ENCODE data around the gene INS.

The INS gene

DNA sequence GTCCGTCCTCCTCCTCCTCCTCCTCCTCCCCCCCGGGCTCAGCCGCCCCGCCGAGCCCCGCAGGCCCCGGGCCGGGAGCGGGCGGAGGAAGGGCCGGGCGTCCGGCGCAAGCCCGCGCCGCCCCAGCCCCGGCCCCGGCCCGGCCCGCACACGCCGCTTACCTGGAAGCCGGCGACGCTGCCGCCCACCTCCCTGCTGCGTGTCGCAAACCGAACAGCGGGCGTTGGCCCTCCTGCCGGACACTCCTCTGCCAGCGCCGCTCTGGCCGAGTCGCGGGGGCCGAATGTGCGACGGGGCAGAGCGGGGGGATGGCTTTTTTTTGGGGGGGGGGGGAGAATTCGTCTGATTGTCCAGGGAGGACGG lies 23.0 kb downstream of the INS start:
- no peak for DNase-seq (ENCODE audit: low read depth)
- H3K4me3 ChIP-seq (replicated peaks; ENCODE audit: low read depth, low read length) = no peak overlapping the region
- no peak for TF ChIP-seq CTCF (IDR thresholded peaks at IDR 0.05; ENCODE audit: low read length, missing control alignments)

DNA sequence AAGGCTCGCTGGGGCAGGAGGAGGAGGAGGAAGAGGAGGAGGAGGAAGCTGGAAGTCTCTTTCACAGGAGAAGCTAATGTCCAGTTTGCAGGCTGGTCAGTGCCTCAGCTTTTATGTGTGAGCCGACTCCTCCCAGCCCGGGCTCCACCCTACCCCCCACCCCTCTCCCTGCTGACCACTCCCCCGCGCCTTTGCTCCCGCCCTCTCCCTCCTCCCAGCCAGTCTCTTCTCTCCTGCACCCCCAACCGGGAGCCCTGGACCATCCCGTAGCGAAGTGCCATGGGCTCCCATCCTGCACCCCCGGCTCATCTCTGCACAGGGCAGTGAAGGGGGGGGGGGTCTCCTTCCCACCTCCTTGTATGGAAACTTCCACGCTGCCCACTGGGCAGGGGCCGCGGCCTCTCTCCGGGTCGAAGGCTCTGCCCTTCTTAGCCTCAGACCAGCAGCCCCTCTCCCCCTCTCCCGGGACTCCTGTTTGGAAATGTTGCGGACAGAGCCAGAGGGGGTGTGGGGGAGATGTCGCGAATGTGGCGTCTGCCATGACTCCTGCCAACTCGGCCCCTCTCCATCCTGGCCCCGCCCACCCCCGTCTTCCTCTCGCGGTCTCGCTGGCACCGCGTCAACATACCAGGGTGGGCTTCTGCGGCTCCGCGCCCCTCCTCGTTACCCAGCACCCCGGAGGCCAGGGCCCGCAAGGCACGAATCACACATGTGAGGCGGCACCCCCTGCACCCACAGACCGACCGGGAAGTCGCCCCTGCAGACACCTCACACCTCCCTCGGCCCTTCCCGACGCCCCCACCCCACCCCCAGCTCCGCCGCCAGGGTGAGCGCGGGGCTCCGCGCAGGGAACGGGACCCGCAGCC lies 23.6 kb downstream of the INS start:
- no peak overlapping the region for H3K4me3 ChIP-seq (replicated peaks; ENCODE audit: low read depth, low read length)

DNA sequence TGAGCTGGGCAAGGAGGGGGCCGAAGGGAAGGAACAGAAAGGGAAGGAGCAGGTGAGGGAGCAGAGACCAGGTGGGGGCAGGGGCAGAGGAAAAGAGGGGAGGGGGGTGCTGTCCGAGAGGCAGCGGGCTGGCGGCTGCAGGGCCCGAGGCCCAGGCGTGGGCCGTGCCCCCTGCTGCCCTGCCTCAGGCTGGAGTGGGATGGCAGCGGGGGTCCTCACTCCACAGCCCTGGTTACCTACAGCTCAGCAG lies 24.1 kb downstream of the INS start:
- TF ChIP-seq CTCF (IDR thresholded peaks at IDR 0.05; ENCODE audit: low read length, missing control alignments) = no peak
- no peak for DNase-seq (ENCODE audit: low read depth)
- H3K4me3 ChIP-seq (replicated peaks; ENCODE audit: low read depth, low read length) = no peak overlapping the region

More for the DNA sequence above, 23.6 kb downstream of the INS start:
- TF ChIP-seq CTCF (IDR thresholded peaks at IDR 0.05; ENCODE audit: low read length, missing control alignments) = no peak
- DNase-seq (ENCODE audit: low read depth) = peak; percentile 46

DNA sequence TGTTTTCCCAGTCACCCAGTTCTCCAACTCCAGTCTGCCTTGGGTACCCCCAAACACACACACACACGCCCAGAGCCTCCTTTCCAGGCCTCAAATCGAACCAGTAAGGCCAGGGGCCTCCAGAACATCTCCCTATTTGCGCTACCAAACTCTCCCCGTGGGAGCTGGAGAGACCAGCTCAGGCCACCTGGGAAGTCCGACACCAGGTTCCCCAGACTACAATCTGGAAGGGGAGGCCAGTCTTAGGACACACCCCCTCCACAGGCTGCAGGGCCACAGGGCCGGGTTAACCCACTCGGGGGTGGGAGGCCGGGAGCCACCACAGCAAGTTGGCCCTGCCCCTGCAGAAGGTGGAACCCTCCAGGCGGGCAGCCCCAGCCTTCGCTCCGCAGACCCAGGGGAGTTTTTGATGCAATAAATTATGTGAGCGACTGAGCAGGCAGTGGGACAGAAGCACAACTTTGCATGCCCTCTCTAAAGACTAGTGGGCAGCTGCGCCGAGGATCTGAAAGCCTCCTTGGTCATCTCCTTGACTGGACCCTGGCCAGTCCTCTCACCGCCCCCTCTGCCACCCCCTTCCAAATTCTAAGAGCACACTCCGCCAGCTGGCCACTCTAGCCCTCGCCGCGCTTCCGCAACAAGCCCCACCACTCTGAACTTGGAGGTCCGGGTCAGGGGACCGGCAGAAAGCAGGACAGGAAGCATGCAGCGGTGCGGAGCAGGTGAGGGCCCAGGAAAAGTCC lies 24.6 kb downstream of the INS start:
- no peak overlapping the region for H3K4me3 ChIP-seq (replicated peaks; ENCODE audit: low read depth, low read length)
- TF ChIP-seq CTCF (IDR thresholded peaks at IDR 0.05; ENCODE audit: low read length, missing control alignments) = no peak
- DNase-seq (ENCODE audit: low read depth) = no peak

DNA sequence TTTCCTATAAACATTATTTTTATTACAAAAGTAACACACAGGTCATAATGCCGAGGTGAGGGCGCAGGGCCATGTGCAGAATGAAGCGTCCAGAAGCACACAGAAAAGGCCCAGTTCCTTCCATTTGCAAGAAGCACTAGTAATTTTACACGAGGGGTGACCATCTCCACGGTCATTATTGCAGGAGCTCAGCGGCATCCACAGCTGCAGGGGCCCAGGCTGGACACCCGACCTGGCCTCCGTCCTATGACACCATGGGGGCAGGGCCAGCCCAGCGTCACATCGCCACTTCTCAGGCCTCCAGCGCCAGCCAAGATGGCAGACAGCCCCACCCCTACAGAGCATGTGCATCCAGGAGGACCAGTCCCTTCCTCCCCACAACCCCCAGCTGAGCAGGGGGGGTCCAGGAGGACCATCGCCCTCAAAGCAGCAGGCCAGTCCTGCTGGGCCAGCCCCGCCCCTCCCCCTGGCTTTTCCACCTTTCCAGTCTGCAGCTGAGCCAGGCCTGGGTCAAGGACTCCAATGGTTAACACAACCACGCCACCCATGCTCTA lies 25.3 kb downstream of the INS start:
- DNase-seq (ENCODE audit: low read depth) = no peak
- H3K4me3 ChIP-seq (replicated peaks; ENCODE audit: low read depth, low read length) = no peak overlapping the region
- TF ChIP-seq CTCF (IDR thresholded peaks at IDR 0.05; ENCODE audit: low read length, missing control alignments) = no peak

GRCh38 chr11:2135018-2135569 lies 25.9 kb downstream of the INS start:
- H3K4me3 ChIP-seq (replicated peaks; ENCODE audit: low read depth, low read length) = no peak overlapping the region
- no peak for DNase-seq (ENCODE audit: low read depth)
- no peak for TF ChIP-seq CTCF (IDR thresholded peaks at IDR 0.05; ENCODE audit: low read length, missing control alignments)

Measured in fibroblast of pulmonary artery (primary cell).